Renal pelvis (tissue), 12 donors: Measurements from ENCODE around the gene TADA1. TPM values are rescaled to one million over a fixed set of nuclear protein-coding genes. Genes with fewer than 3 reads are reported as not detected.

Experiments
- DNase-seq: peaks from one replicate; pipeline ENCODE4 v3.0.0-alpha.2; 2013
- long read RNA-seq, 16 experiments: transcript quantifications; one replicate each; lab custom pipeline, GENCODE V29; 2026
- polyA plus RNA-seq, 3 donors: library from polyadenylated mRNA; unstranded; fragments of 120-200 nt; gene quantifications; one replicate each; pipeline ENCODE4 v1.2.1, GENCODE V29; 2013; ENCODE audit not compliant: insufficient read length in 3 of 3

The TADA1 gene
- polyA plus RNA-seq: 10 to 100 TPM; 22.4 to 25.7 (median 23.9) TPM
- long read RNA-seq, donor 1, transcript TADA1-201 (8 exons, 2,159 nt): major isoform, 10 of 11 reads
- long read RNA-seq, donor 1, partial matches to known transcripts: 0 of 11 reads
- long read RNA-seq, donor 1, other reads (novel, unspliced or antisense): 0 of 11 reads
- long read RNA-seq, donor 2, transcript TADA1-201 (8 exons, 2,159 nt): major isoform, 11 of 11 reads
- long read RNA-seq, donor 2, partial matches to known transcripts: 0 of 11 reads
- long read RNA-seq, donor 2, other reads (novel, unspliced or antisense): 0 of 11 reads
- long read RNA-seq, donor 3, transcript TADA1-201 (8 exons, 2,159 nt): major isoform, 8 of 8 reads
- long read RNA-seq, donor 3, partial matches to known transcripts: 0 of 8 reads
- long read RNA-seq, donor 3, other reads (novel, unspliced or antisense): 0 of 8 reads
- long read RNA-seq, donor 4, transcript TADA1-201 (8 exons, 2,159 nt): major isoform, 9 of 9 reads
- long read RNA-seq, donor 4, partial matches to known transcripts: 0 of 9 reads
- long read RNA-seq, donor 4, other reads (novel, unspliced or antisense): 0 of 9 reads
- long read RNA-seq, donor 5, transcript TADA1-201 (8 exons, 2,159 nt): major isoform, 10 of 10 reads
- long read RNA-seq, donor 5, partial matches to known transcripts: 0 of 10 reads
- long read RNA-seq, donor 5, other reads (novel, unspliced or antisense): 0 of 10 reads
- long read RNA-seq, donor 6, transcript TADA1-201 (8 exons, 2,159 nt): major isoform, 5 of 5 reads
- long read RNA-seq, donor 6, partial matches to known transcripts: 0 of 5 reads
- long read RNA-seq, donor 6, other reads (novel, unspliced or antisense): 0 of 5 reads
- long read RNA-seq, donor 7, transcript TADA1-201 (8 exons, 2,159 nt): major isoform, 10 of 17 reads
- long read RNA-seq, donor 7, partial matches to known transcripts: 7 of 17 reads
- long read RNA-seq, donor 7, other reads (novel, unspliced or antisense): 0 of 17 reads
- long read RNA-seq, donor 8, partial matches to known transcripts: 0 of 5 reads
- long read RNA-seq, donor 8, other reads (novel, unspliced or antisense): 0 of 5 reads
- long read RNA-seq, donor 9, transcript TADA1-201 (8 exons, 2,159 nt): major isoform, 5 of 11 reads
- long read RNA-seq, donor 9, partial matches to known transcripts: 6 of 11 reads
- long read RNA-seq, donor 9, other reads (novel, unspliced or antisense): 0 of 11 reads
- long read RNA-seq, donor 10, transcript TADA1-201 (8 exons, 2,159 nt): major isoform, 7 of 9 reads
- long read RNA-seq, donor 10, partial matches to known transcripts: 0 of 9 reads
- long read RNA-seq, donor 10, other reads (novel, unspliced or antisense): 0 of 9 reads
- long read RNA-seq, donor 11, partial matches to known transcripts: 0 of 4 reads
- long read RNA-seq, donor 11, other reads (novel, unspliced or antisense): 0 of 4 reads
- long read RNA-seq, donor 12, transcript TADA1-201 (8 exons, 2,159 nt): major isoform, 15 of 16 reads
- long read RNA-seq, donor 12, partial matches to known transcripts: 0 of 16 reads
- long read RNA-seq, donor 12, other reads (novel, unspliced or antisense): 0 of 16 reads
- long read RNA-seq, donor 13, partial matches to known transcripts: 0 of 1 reads
- long read RNA-seq, donor 13, other reads (novel, unspliced or antisense): 0 of 1 reads
- long read RNA-seq, donor 14: 0 reads
- long read RNA-seq, donor 15, transcript TADA1-201 (8 exons, 2,159 nt): major isoform, 10 of 10 reads
- long read RNA-seq, donor 15, partial matches to known transcripts: 0 of 10 reads
- long read RNA-seq, donor 15, other reads (novel, unspliced or antisense): 0 of 10 reads
- long read RNA-seq, donor 16, transcript TADA1-201 (8 exons, 2,159 nt): major isoform, 7 of 7 reads
- long read RNA-seq, donor 16, partial matches to known transcripts: 0 of 7 reads
- long read RNA-seq, donor 16, other reads (novel, unspliced or antisense): 0 of 7 reads

GRCh38 chr1:166875734-166876539, at the start of gene TADA1:
Gene TADA1 (minus strand): TSS chr1:166876264. CDS start chr1:166876233, 31 bp downstream.
- DNase-seq: peak; percentile 98

- DNase-seq: no peak
Measured at GRCh38 chr1:166924823-166925541, 48.9 kb upstream of the TADA1 start.

GRCh38 chr1:166920561-166921475, 44.8 kb upstream of the TADA1 start:
- DNase-seq: peak; percentile 48

- no peak for DNase-seq
Measured at GRCh38 chr1:166918956-166919316, 42.9 kb upstream of the TADA1 start.

GRCh38 chr1:166918088-166918955, 42.3 kb upstream of the TADA1 start:
- no peak for DNase-seq

GRCh38 chr1:166915941-166916340, 39.9 kb upstream of the TADA1 start:
- DNase-seq: no peak

GRCh38 chr1:166915042-166915441, 39.0 kb upstream of the TADA1 start:
- DNase-seq: no peak

GRCh38 chr1:166914111-166914510, 38.0 kb upstream of the TADA1 start:
- DNase-seq: no peak

- no peak for DNase-seq
Measured at GRCh38 chr1:166911624-166912023, 35.6 kb upstream of the TADA1 start.

GRCh38 chr1:166910396-166910994, 34.4 kb upstream of the TADA1 start:
- DNase-seq: peak; percentile 76

GRCh38 chr1:166908942-166909341, 32.9 kb upstream of the TADA1 start:
- DNase-seq: no peak

- no peak for DNase-seq
Measured at GRCh38 chr1:166907763-166908162, 31.7 kb upstream of the TADA1 start.

GRCh38 chr1:166907051-166907450, 31.0 kb upstream of the TADA1 start:
- DNase-seq: no peak

- DNase-seq: no peak
Measured at GRCh38 chr1:166906647-166907046, 30.6 kb upstream of the TADA1 start.

- DNase-seq: no peak
Measured at GRCh38 chr1:166905900-166906299, 29.8 kb upstream of the TADA1 start.

- no peak for DNase-seq
Measured at GRCh38 chr1:166905136-166905535, 29.1 kb upstream of the TADA1 start.
